Adrenal gland (tissue), 5 donors: Measurements from ENCODE around the gene SCAI.
A peak's percentile ranks its signal among the peaks of the same experiment; 100 is the strongest.

ENCODE experiments used
- CTCF ChIP-seq, 6 experiments: fragments of 450-650 bp in 4 of 6; fragments of 200-600 bp in 2 of 6; sonication (generic) in 1 of 6; IDR thresholded peaks; 1 replicate in 5 of 6; 2 replicates in 1 of 6; pipeline versions ENCODE4 v1.5.1 to v1.8.0; 2016 to 2021; ENCODE audit warnings: antibody characterized with exemption in 6 of 6, mild to moderate bottlenecking in 2 of 6, moderate library complexity in 1 of 6
- POLR2A ChIP-seq, 2 donors: fragments of 450-650 bp; IDR thresholded peaks; one replicate each; pipeline ENCODE4 v1.6.1; 2017; ENCODE audit warnings: antibody characterized with exemption in 2 of 2, mild to moderate bottlenecking in 2 of 2, moderate library complexity in 1 of 2
- donor health status: DM: no; HTN: no; CAD: no.

DNA sequence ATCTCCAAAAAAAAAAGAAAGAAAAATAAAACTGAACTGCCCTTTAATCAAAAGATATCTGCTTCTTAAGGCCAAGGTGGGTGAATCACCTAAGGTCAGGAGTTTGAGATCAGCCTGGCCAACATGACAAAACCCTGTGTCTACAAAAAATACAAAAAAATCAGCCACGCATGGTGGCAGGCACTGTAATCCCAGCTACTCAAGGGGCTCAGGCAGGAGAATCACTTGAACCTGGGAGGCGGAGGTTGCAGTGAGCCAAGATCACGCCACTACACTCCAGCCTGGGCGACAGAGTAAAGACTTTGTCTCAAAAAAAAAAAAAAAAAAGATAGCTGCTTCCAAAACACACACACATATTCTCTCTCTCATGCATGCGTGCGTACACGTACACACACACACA, 17.8 kb downstream of the SCAI start:
- no peak for TF ChIP-seq CTCF (IDR thresholded peaks at IDR 0.05)
- TF ChIP-seq POLR2A (IDR thresholded peaks at IDR 0.05): peak in 1 of 2 donors; percentile 8
